H9 (cell line): ENCODE results near the gene AEBP2. TPM values are rescaled to one million over a fixed set of nuclear protein-coding genes. Genes with fewer than 3 reads are reported as not detected.

Experiments
- DNase-seq: peaks from one replicate; pipeline ENCODE4 v3.0.0-alpha.2; 2017
- H2AFZ ChIP-seq: one replicate; pipeline ENCODE4 v1.6.1; 2013; ENCODE audit warnings: mild to moderate bottlenecking, low read length, control low read depth, moderate library complexity
- H2AK5ac ChIP-seq: 2 replicates; pipeline ENCODE4 v1.6.1; 2013; ENCODE audit warnings: low read length, control low read depth, mixed read lengths; ENCODE audit not compliant: insufficient read length
- H2BK120ac ChIP-seq: one replicate; pipeline ENCODE4 v1.6.1; 2013; ENCODE audit warnings: low read depth, mild to moderate bottlenecking, low read length, control low read depth, inconsistent platforms; ENCODE audit not compliant: poor library complexity, severe bottlenecking
- H2BK12ac ChIP-seq: 2 replicates; pipeline ENCODE4 v1.6.1; 2013; ENCODE audit warnings: low read length, control low read depth, mixed read lengths, low read depth; ENCODE audit not compliant: insufficient read length
- H2BK15ac ChIP-seq: 2 replicates; pipeline ENCODE4 v1.6.1; 2013; ENCODE audit warnings: low read depth, low read length, control low read depth
- H2BK20ac ChIP-seq: one replicate; pipeline ENCODE4 v1.6.1; 2013; ENCODE audit warnings: low read depth, mild to moderate bottlenecking, low read length, control low read depth, inconsistent platforms; ENCODE audit not compliant: poor library complexity, severe bottlenecking
- H2BK5ac ChIP-seq: 2 replicates; pipeline ENCODE4 v1.6.1; 2013; ENCODE audit warnings: low read length, control low read depth, mixed read lengths; ENCODE audit not compliant: insufficient read length
- H3K14ac ChIP-seq: 2 replicates; pipeline ENCODE4 v1.6.1; 2013; ENCODE audit warnings: low read length, control low read depth; ENCODE audit not compliant: insufficient read depth
- H3K18ac ChIP-seq: 2 replicates; pipeline ENCODE4 v1.6.1; 2013; ENCODE audit warnings: low read depth, mild to moderate bottlenecking, mixed read lengths, low read length, control low read depth; ENCODE audit not compliant: insufficient read length
- H3K23ac ChIP-seq: 2 replicates; pipeline ENCODE4 v1.6.1; 2013; ENCODE audit warnings: low read length, control low read depth, mixed read lengths, low read depth; ENCODE audit not compliant: insufficient read length
- H3K23me2 ChIP-seq: 2 replicates; pipeline ENCODE4 v1.6.1; 2013; ENCODE audit warnings: low read depth, mild to moderate bottlenecking, mixed read lengths, low read length, control low read depth; ENCODE audit not compliant: insufficient read length, poor library complexity, severe bottlenecking
- H3K27ac ChIP-seq: 2 replicates; pipeline ENCODE4 v1.5.1; 2013; ENCODE audit warnings: low read length, control low read depth, mixed read lengths, low read depth; ENCODE audit not compliant: insufficient read length
- H3K27me3 ChIP-seq: 2 replicates; pipeline ENCODE4 v1.6.1; 2013; ENCODE audit warnings: low read length, control low read depth, inconsistent platforms; ENCODE audit not compliant: insufficient read depth
- H3K4ac ChIP-seq: 2 replicates; pipeline ENCODE4 v1.6.1; 2013; ENCODE audit warnings: low read depth, mild to moderate bottlenecking, control low read depth, inconsistent platforms, low read length, moderate library complexity
- H3K4me1 ChIP-seq: 2 replicates; pipeline ENCODE4 v1.6.1; 2013; ENCODE audit warnings: low read length, control low read depth, inconsistent platforms; ENCODE audit not compliant: insufficient read depth
- H3K4me2 ChIP-seq: 2 replicates; pipeline ENCODE4 v1.6.1; 2013; ENCODE audit warnings: low read length, control low read depth, mixed read lengths; ENCODE audit not compliant: insufficient read length, insufficient read depth
- H3K56ac ChIP-seq: 2 replicates; pipeline ENCODE4 v1.6.1; 2013; ENCODE audit warnings: low read depth, mild to moderate bottlenecking, mixed read lengths, low read length, control low read depth; ENCODE audit not compliant: insufficient read length
- H3K79me1 ChIP-seq: 2 replicates; pipeline ENCODE4 v1.6.1; 2013; ENCODE audit warnings: low read depth, mild to moderate bottlenecking, moderate library complexity, low read length, control low read depth, inconsistent platforms; ENCODE audit not compliant: insufficient read depth, poor library complexity, severe bottlenecking
- H3K79me2 ChIP-seq: 2 replicates; pipeline ENCODE4 v1.6.1; 2013; ENCODE audit warnings: low read length, control low read depth, inconsistent platforms; ENCODE audit not compliant: insufficient read depth
- H3K9ac ChIP-seq: 2 replicates; pipeline ENCODE4 v1.6.1; 2013; ENCODE audit warnings: low read length, control low read depth, mixed read lengths; ENCODE audit not compliant: insufficient read length; ENCODE audit errors: extremely low read depth
- H3K9me3 ChIP-seq: one replicate; pipeline ENCODE4 v1.6.1; 2013; ENCODE audit warnings: low read depth, low read length, inconsistent platforms; ENCODE audit not compliant: control insufficient read depth
- H3T11ph ChIP-seq: one replicate; pipeline ENCODE4 v1.6.1; 2013; ENCODE audit warnings: mild to moderate bottlenecking, low read length, control low read depth, inconsistent platforms
- H4K20me1 ChIP-seq: one replicate; pipeline ENCODE4 v1.6.1; 2013; ENCODE audit not compliant: control insufficient read depth, insufficient read length, insufficient read depth
- H4K5ac ChIP-seq: 2 replicates; pipeline ENCODE4 v1.6.1; 2013; ENCODE audit warnings: low read depth, mild to moderate bottlenecking, mixed read lengths, low read length, control low read depth; ENCODE audit not compliant: insufficient read length
- H4K8ac ChIP-seq: replicated peaks from 2 replicates; pipeline ENCODE4 v1.6.1; 2013; ENCODE audit warnings: low read length, control low read depth, mixed read lengths, low read depth; ENCODE audit not compliant: insufficient read length
- H4K91ac ChIP-seq: 2 replicates; pipeline ENCODE4 v1.6.1; 2013; ENCODE audit warnings: low read depth, mild to moderate bottlenecking, moderate library complexity, mixed read lengths, low read length, control low read depth; ENCODE audit not compliant: insufficient read length
- H3K27ac Mint-ChIP-seq, 3 experiments: 2 replicates in 2 of 3; 3 replicates in 1 of 3; pipeline ENCODE4 v1.8.0; 2020 to 2021; ENCODE audit warnings: mixed read lengths in 3 of 3, mild to moderate bottlenecking in 1 of 3, moderate library complexity in 1 of 3
- H3K27me3 Mint-ChIP-seq: 2 replicates; pipeline ENCODE4 v1.8.0; 2021; ENCODE audit warnings: low read depth, mild to moderate bottlenecking, moderate library complexity, mixed read lengths
- H3K36me3 Mint-ChIP-seq, 3 experiments: 2 replicates in 2 of 3; 3 replicates in 1 of 3; pipeline ENCODE4 v1.8.0; 2020 to 2021; ENCODE audit warnings: low read depth in 3 of 3, mixed read lengths in 3 of 3; ENCODE audit not compliant: insufficient read depth in 1 of 3
- H3K4me1 Mint-ChIP-seq, 2 experiments: 2 replicates each; pipeline ENCODE4 v1.8.0; 2020; ENCODE audit warnings: mixed read lengths in 2 of 2
- H3K4me3 Mint-ChIP-seq, 2 experiments: 2 replicates in 1 of 2; 3 replicates in 1 of 2; pipeline ENCODE4 v1.8.0; 2020 to 2021; ENCODE audit warnings: mild to moderate bottlenecking in 2 of 2, mixed read lengths in 2 of 2, moderate library complexity in 1 of 2
- H3K9me3 Mint-ChIP-seq, 2 experiments: 2 replicates in 1 of 2; 3 replicates in 1 of 2; pipeline ENCODE4 v1.8.0; 2020; ENCODE audit warnings: mild to moderate bottlenecking in 2 of 2, mixed read lengths in 2 of 2, moderate library complexity in 1 of 2
- WGBS: extraction: QIAGEN DNeasy Blood & Tissue Kit; methylation state at CpG from one replicate; pipeline ENCODE4 v1.1.7; 2013; ENCODE audit warnings: missing lambda C conversion rate, low lambda C conversion rate, mixed read lengths; ENCODE audit not compliant: insufficient read length; ENCODE audit errors: extremely low coverage; 5-methylcytosine and 5-hydroxymethylcytosine counted together
- total RNA-seq: library from RNA; stranded (reverse); gene quantifications from 2 replicates; pipeline ENCODE4 v1.2.1, GENCODE V29; 2021
- TF ChIP-seq, protein P1 (sequence below): fragments of 200-600 bp; sonication (generic); conservative IDR thresholded peaks from 3 replicates; pipeline ENCODE4 v1.8.0; 2021; ENCODE audit warnings: antibody characterized with exemption, mild to moderate bottlenecking

The AEBP2 gene
- total RNA-seq, 1 experiment from 2014 or later, result 82.8 TPM

- DNase-seq, result no peak
- TF ChIP-seq, protein P1, sequence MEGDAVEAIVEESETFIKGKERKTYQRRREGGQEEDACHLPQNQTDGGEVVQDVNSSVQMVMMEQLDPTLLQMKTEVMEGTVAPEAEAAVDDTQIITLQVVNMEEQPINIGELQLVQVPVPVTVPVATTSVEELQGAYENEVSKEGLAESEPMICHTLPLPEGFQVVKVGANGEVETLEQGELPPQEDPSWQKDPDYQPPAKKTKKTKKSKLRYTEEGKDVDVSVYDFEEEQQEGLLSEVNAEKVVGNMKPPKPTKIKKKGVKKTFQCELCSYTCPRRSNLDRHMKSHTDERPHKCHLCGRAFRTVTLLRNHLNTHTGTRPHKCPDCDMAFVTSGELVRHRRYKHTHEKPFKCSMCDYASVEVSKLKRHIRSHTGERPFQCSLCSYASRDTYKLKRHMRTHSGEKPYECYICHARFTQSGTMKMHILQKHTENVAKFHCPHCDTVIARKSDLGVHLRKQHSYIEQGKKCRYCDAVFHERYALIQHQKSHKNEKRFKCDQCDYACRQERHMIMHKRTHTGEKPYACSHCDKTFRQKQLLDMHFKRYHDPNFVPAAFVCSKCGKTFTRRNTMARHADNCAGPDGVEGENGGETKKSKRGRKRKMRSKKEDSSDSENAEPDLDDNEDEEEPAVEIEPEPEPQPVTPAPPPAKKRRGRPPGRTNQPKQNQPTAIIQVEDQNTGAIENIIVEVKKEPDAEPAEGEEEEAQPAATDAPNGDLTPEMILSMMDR, result no peak
- H3K4ac ChIP-seq, result no peak overlapping the region
- no peak overlapping the region for H3K27ac ChIP-seq
- H2AFZ ChIP-seq, result no peak overlapping the region
- no peaks in the 10 kb centered on the region; the same call in 1 of the 2 replicates for H3K27me3 ChIP-seq
- no peak overlapping the region for H2BK12ac ChIP-seq
- H3K23me2 ChIP-seq, result no peaks in the 10 kb centered on the region
- H2BK15ac ChIP-seq, result no peak overlapping the region
- H2AK5ac ChIP-seq, result no peak overlapping the region
- H3K9me3 Mint-ChIP-seq, result no peaks in the 10 kb centered on the region
- no peak overlapping the region for H3K18ac ChIP-seq
- H3K23ac ChIP-seq, result no peak overlapping the region
- no peak overlapping the region for H2BK20ac ChIP-seq
- no peak overlapping the region for H4K8ac ChIP-seq
- no peaks in the 10 kb centered on the region for H3K4me1 ChIP-seq
- no peaks in the 10 kb centered on the region for H3K27me3 Mint-ChIP-seq
- no peaks in the 10 kb centered on the region for H3K9me3 ChIP-seq
- H3T11ph ChIP-seq, result no peak overlapping the region
- H4K5ac ChIP-seq, result no peak overlapping the region
- peaks cover 2 to 4% of the 10 kb centered on the region in 2 experiments; a peak in 3 of 4 replicates for H3K4me1 Mint-ChIP-seq
- H3K14ac ChIP-seq, result no peak overlapping the region
- no peaks in the 10 kb centered on the region for H4K20me1 ChIP-seq
- H3K4me3 Mint-ChIP-seq, result no peak overlapping the region
- H2BK120ac ChIP-seq, result no peak overlapping the region
- H2BK5ac ChIP-seq, result peak overlapping the region; percentile 19
- H4K91ac ChIP-seq, result no peak overlapping the region
- H3K9ac ChIP-seq, result no peak overlapping the region
- no peaks in the 10 kb centered on the region for H3K79me2 ChIP-seq
- peaks cover 0 to 5% (median 0%) of the 10 kb centered on the region in 3 experiments; a peak in 2 of 7 replicates for H3K36me3 Mint-ChIP-seq
- H3K79me1 ChIP-seq, result no peaks in the 10 kb centered on the region
- no peak overlapping the region for H3K56ac ChIP-seq
- H3K27ac Mint-ChIP-seq, result 0 out of 7 replicates have a peak overlapping the region, but pooled peaks of 1 of the 3 experiments have one; percentile 61
- no peak overlapping the region for H3K4me2 ChIP-seq
- no CpG with 5 or more reads among the region's 2 CpGs for WGBS
Observed at GRCh38 chr12:19394385-19394784, 44.9 kb upstream of the AEBP2 start.
